GM20431 (cell line): Measurements from ENCODE around the gene QRSL1.

Experiments used
- in situ Hi-C: fragments of 300-500 bp; cut with MseI, MboI; formaldehyde crosslinking; loops from one replicate; pipeline ENCODE4 v1.15.0; 2020; ENCODE audit warnings: low sequenced_read_pairs; ENCODE audit not compliant: unreplicated experiment

QRSL1 gene

DNA sequence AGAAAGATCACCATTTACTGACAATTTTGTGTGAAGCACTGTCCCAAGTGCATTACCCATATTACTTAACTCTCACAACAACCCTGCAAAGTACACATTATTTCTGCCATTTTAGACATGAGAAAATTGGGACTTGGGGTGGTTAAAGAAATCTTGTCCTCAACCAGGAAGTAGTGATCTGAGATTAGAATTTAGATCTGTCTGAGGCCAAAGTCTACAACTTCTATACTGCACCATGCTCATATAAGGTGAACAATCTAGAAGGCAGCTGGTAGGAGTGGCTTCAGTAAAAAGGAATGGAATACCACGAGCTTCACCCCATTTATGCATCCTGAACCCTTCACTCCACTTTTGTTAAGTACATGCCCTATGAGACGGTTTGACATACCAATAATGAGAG is 87.6 kb downstream of the QRSL1 start:
- in situ Hi-C loops = no loop called here
